Measurements from ENCODE around the gene PRSS36.

PRSS36 gene

GRCh38 chr16:31131416-31131815, 18.4 kb downstream of the PRSS36 start:
- no peak overlapping the region for H3K4me2 ChIP-seq (ENCODE audit: low read depth, low read length, poor library complexity, severe bottlenecking)
- H3K36me3 ChIP-seq (ENCODE audit: low read length): no peaks in the 10 kb centered on the region
- H3F3A ChIP-seq (ENCODE audit: insufficient read depth): no peaks in the 10 kb centered on the region
- no peak overlapping the region for H3K27ac ChIP-seq (ENCODE audit: low read depth, low read length)
- no peak overlapping the region for H3K9ac ChIP-seq (ENCODE audit: low read length)
- H3K27me3 ChIP-seq (ENCODE audit: low read length): no peaks in the 10 kb centered on the region
- no peak overlapping the region for H3K4me3 ChIP-seq (ENCODE audit: insufficient read depth, low read length, poor library complexity, severe bottlenecking)
- no peak overlapping the region for H2AFZ ChIP-seq (ENCODE audit: low read depth, low read length, severe bottlenecking)
- H3K9me3 ChIP-seq (ENCODE audit: insufficient read depth, low read length): no peaks in the 10 kb centered on the region
- TF ChIP-seq EZH2phosphoT487 (conservative IDR thresholded peaks at IDR 0.05; ENCODE audit: low read length) (no peak), CTCF (IDR thresholded peaks at IDR 0.05; ENCODE audit: insufficient read depth, low read length, poor library complexity, severe bottlenecking) (no peak)
- H3K9me2 ChIP-seq (replicated peaks; ENCODE audit: insufficient read depth, low read length): no peaks in the 10 kb centered on the region
- H3K79me2 ChIP-seq (ENCODE audit: insufficient read depth, low read length): no peaks in the 10 kb centered on the region
- no peaks in the 10 kb centered on the region for H4K20me1 ChIP-seq (ENCODE audit: low read depth, low read length)

- no peak overlapping the region for H3K27ac ChIP-seq (ENCODE audit: low read depth, low read length)
- no peak overlapping the region for H2AFZ ChIP-seq (ENCODE audit: low read depth, low read length, severe bottlenecking)
- no peaks in the 10 kb centered on the region for H3K79me2 ChIP-seq (ENCODE audit: insufficient read depth, low read length)
- H3K27me3 ChIP-seq (ENCODE audit: low read length): no peaks in the 10 kb centered on the region
- no peaks in the 10 kb centered on the region for H3K9me3 ChIP-seq (ENCODE audit: insufficient read depth, low read length)
- H3K4me2 ChIP-seq (ENCODE audit: low read depth, low read length, poor library complexity, severe bottlenecking): no peak overlapping the region
- no peak overlapping the region for H3K9ac ChIP-seq (ENCODE audit: low read length)
- H4K20me1 ChIP-seq (ENCODE audit: low read depth, low read length): no peaks in the 10 kb centered on the region
- no peak for TF ChIP-seq EZH2phosphoT487 (conservative IDR thresholded peaks at IDR 0.05; ENCODE audit: low read length)
- no peak for TF ChIP-seq CTCF (IDR thresholded peaks at IDR 0.05; ENCODE audit: insufficient read depth, low read length, poor library complexity, severe bottlenecking)
- no peaks in the 10 kb centered on the region for H3K9me2 ChIP-seq (replicated peaks; ENCODE audit: insufficient read depth, low read length)
- no peaks in the 10 kb centered on the region for H3F3A ChIP-seq (ENCODE audit: insufficient read depth)
- H3K36me3 ChIP-seq (ENCODE audit: low read length): no peaks in the 10 kb centered on the region
- no peak overlapping the region for H3K4me3 ChIP-seq (ENCODE audit: insufficient read depth, low read length, poor library complexity, severe bottlenecking)
Observed at GRCh38 chr16:31130899-31131298, 19.0 kb downstream of the PRSS36 start.

GRCh38 chr16:31130336-31130891, 19.5 kb downstream of the PRSS36 start:
- H3K27me3 ChIP-seq (ENCODE audit: low read length): no peaks in the 10 kb centered on the region
- H3K4me3 ChIP-seq (ENCODE audit: insufficient read depth, low read length, poor library complexity, severe bottlenecking): no peak overlapping the region
- no peaks in the 10 kb centered on the region for H4K20me1 ChIP-seq (ENCODE audit: low read depth, low read length)
- no peaks in the 10 kb centered on the region for H3K36me3 ChIP-seq (ENCODE audit: low read length)
- H3K4me2 ChIP-seq (ENCODE audit: low read depth, low read length, poor library complexity, severe bottlenecking): no peak overlapping the region
- H3K9me2 ChIP-seq (replicated peaks; ENCODE audit: insufficient read depth, low read length): no peaks in the 10 kb centered on the region
- no peaks in the 10 kb centered on the region for H3K79me2 ChIP-seq (ENCODE audit: insufficient read depth, low read length)
- TF ChIP-seq EZH2phosphoT487 (conservative IDR thresholded peaks at IDR 0.05; ENCODE audit: low read length) (no peak), CTCF (IDR thresholded peaks at IDR 0.05; ENCODE audit: insufficient read depth, low read length, poor library complexity, severe bottlenecking) (no peak)
- no peak overlapping the region for H3K9ac ChIP-seq (ENCODE audit: low read length)
- no peaks in the 10 kb centered on the region for H3F3A ChIP-seq (ENCODE audit: insufficient read depth)
- H3K9me3 ChIP-seq (ENCODE audit: insufficient read depth, low read length): no peaks in the 10 kb centered on the region
- no peak overlapping the region for H2AFZ ChIP-seq (ENCODE audit: low read depth, low read length, severe bottlenecking)
- no peak overlapping the region for H3K27ac ChIP-seq (ENCODE audit: low read depth, low read length)
